IMR-90 (cell line): ENCODE measurements around the gene ASXL2. TPM values are rescaled to one million over a fixed set of nuclear protein-coding genes. Genes with fewer than 3 reads are reported as not detected.

Source experiments
- ATAC-seq: fragments of 200-7000 bp; cut with Tn5 transposase; 2 replicates; pipeline ENCODE4 v1.9.1; 2020; ENCODE audit warnings: low read depth, mild to moderate bottlenecking, moderate library complexity
- BruUV-seq: library from RNA; stranded (reverse); fragments of 400-500 nt; replicated peaks from 2 replicates; lab custom pipeline; 2021; lab: Mats Ljungman, UMichigan
- CTCF ChIA-PET: fragments of 300-600 bp; formaldehyde crosslinking; extraction: SDS; loops from one replicate; lab custom pipeline; 2021; ENCODE audit warnings: antibody characterized with exemption; lab: Yijun Ruan, JAX
- POLR2A ChIA-PET: fragments of 300-600 bp; sonication (Branson Sonifier 250); formaldehyde crosslinking; loops from one replicate; lab custom pipeline; 2022; ENCODE audit warnings: antibody characterized with exemption; ENCODE audit not compliant: unreplicated experiment; lab: Charles Lee
- DNase-seq: peaks from one replicate; pipeline ENCODE4 v3.0.0; 2013
- H2AFZ ChIP-seq: replicated peaks from 2 replicates; pipeline ENCODE3; 2013; ENCODE audit warnings: low read length, mild to moderate bottlenecking; ENCODE audit not compliant: poor library complexity
- H2AK5ac ChIP-seq: 2 replicates; pipeline ENCODE4 v1.6.1; 2013; ENCODE audit warnings: low read depth, low read length, inconsistent platforms
- H2AK9ac ChIP-seq: replicated peaks from 2 replicates; pipeline ENCODE3; 2013; ENCODE audit warnings: mild to moderate bottlenecking, low read depth, low read length, moderate library complexity; ENCODE audit not compliant: poor library complexity
- H2BK120ac ChIP-seq: 2 replicates; pipeline ENCODE4 v1.6.1; 2013; ENCODE audit warnings: low read depth, low read length, inconsistent platforms
- H2BK15ac ChIP-seq: 3 replicates; pipeline ENCODE4 v1.6.1; 2013; ENCODE audit warnings: low read depth, low read length, inconsistent platforms
- H2BK20ac ChIP-seq: 2 replicates; pipeline ENCODE4 v1.6.1; 2013; ENCODE audit warnings: low read depth, mild to moderate bottlenecking, inconsistent platforms, low read length, moderate library complexity
- H2BK5ac ChIP-seq: 2 replicates; pipeline ENCODE4 v1.6.1; 2013; ENCODE audit warnings: mild to moderate bottlenecking, low read depth, low read length, inconsistent platforms; ENCODE audit not compliant: poor library complexity, severe bottlenecking
- H3K14ac ChIP-seq: replicated peaks from 2 replicates; pipeline ENCODE4 v1.6.1; 2013; ENCODE audit warnings: low read depth, low read length, inconsistent platforms
- H3K18ac ChIP-seq: 2 replicates; pipeline ENCODE4 v1.6.1; 2013; ENCODE audit warnings: low read depth, low read length, control low read depth
- H3K23ac ChIP-seq: 2 replicates; pipeline ENCODE4 v1.6.1; 2013; ENCODE audit warnings: low read depth, low read length, inconsistent platforms
- H3K27ac ChIP-seq: 2 replicates; pipeline ENCODE4 v1.5.1; 2013; ENCODE audit warnings: mild to moderate bottlenecking, control low read depth, low read length; ENCODE audit not compliant: insufficient read depth
- H3K27me3 ChIP-seq: 2 replicates; pipeline ENCODE4 v1.6.1; 2013; ENCODE audit warnings: low read length; ENCODE audit not compliant: control insufficient read depth, insufficient read depth
- H3K36me3 ChIP-seq: 2 replicates; pipeline ENCODE4 v1.6.1; 2013; ENCODE audit warnings: low read length, mixed read lengths; ENCODE audit not compliant: control insufficient read depth, insufficient read depth
- H3K4ac ChIP-seq: 2 replicates; pipeline ENCODE4 v1.6.1; 2013; ENCODE audit warnings: low read depth, low read length, inconsistent platforms
- H3K4me1 ChIP-seq: 2 replicates; pipeline ENCODE4 v1.6.1; 2013; ENCODE audit warnings: low read length, mixed read lengths; ENCODE audit not compliant: control insufficient read depth, insufficient read depth
- H3K4me2 ChIP-seq: 2 replicates; pipeline ENCODE4 v1.6.1; 2013; ENCODE audit warnings: low read depth, mild to moderate bottlenecking, control low read depth, low read length, moderate library complexity
- H3K4me3 ChIP-seq: 2 replicates; pipeline ENCODE4 v1.5.1; 2013; ENCODE audit warnings: low read depth, mild to moderate bottlenecking, control low read depth, low read length, moderate library complexity; ENCODE audit not compliant: insufficient read depth
- H3K56ac ChIP-seq: 2 replicates; pipeline ENCODE4 v1.6.1; 2013; ENCODE audit warnings: low read length, inconsistent platforms; ENCODE audit not compliant: insufficient read depth; ENCODE audit errors: extremely low read depth
- H3K79me1 ChIP-seq, 2 experiments: 2 replicates each; pipeline ENCODE4 v1.6.1; 2013; ENCODE audit warnings: low read length in 2 of 2, inconsistent platforms in 1 of 2, low read depth in 1 of 2
- H3K9ac ChIP-seq: 2 replicates; pipeline ENCODE4 v1.6.1; 2013; ENCODE audit warnings: low read depth, low read length, control low read depth
- H3K9me1 ChIP-seq: 2 replicates; pipeline ENCODE4 v1.6.1; 2013; ENCODE audit warnings: low read length, inconsistent platforms; ENCODE audit not compliant: insufficient read depth
- H3K9me3 ChIP-seq: 2 replicates; pipeline ENCODE4 v1.6.1; 2013; ENCODE audit warnings: low read length; ENCODE audit not compliant: control insufficient read depth, insufficient read depth
- H4K20me1 ChIP-seq: 2 replicates; pipeline ENCODE4 v1.6.1; 2013; ENCODE audit warnings: low read length, inconsistent platforms; ENCODE audit not compliant: insufficient read depth
- H4K5ac ChIP-seq: 2 replicates; pipeline ENCODE4 v1.6.1; 2013; ENCODE audit warnings: mild to moderate bottlenecking, low read depth, low read length, control low read depth
- H4K8ac ChIP-seq, 2 experiments: 2 replicates each; pipeline ENCODE4 v1.6.1; 2013; ENCODE audit warnings: low read depth in 2 of 2, low read length in 2 of 2, control low read depth in 1 of 2, inconsistent platforms in 1 of 2
- H4K91ac ChIP-seq: 2 replicates; pipeline ENCODE4 v1.6.1; 2013; ENCODE audit warnings: low read depth, low read length, inconsistent platforms; ENCODE audit not compliant: insufficient read depth
- CHD1 ChIP-seq: IDR thresholded peaks from 2 replicates; pipeline ENCODE4 v1.6.1; 2012; ENCODE audit warnings: low read depth, low read length, improper control_type of control experiment
- FOS ChIP-seq: fragments of 150-350 bp; IDR thresholded peaks from 2 replicates; pipeline ENCODE4 v1.6.1; 2016; ENCODE audit warnings: low read depth, low read length
- MAZ ChIP-seq: IDR thresholded peaks from 2 replicates; pipeline ENCODE4 v1.6.1; 2012; ENCODE audit warnings: low read depth, mild to moderate bottlenecking, low read length, improper control_type of control experiment, moderate library complexity, borderline replicate concordance
- NFE2L2 ChIP-seq: fragments of 150-350 bp; IDR thresholded peaks from 2 replicates; pipeline ENCODE4 v1.6.1; 2016; ENCODE audit warnings: low read depth, mild to moderate bottlenecking, low read length
- RFX5 ChIP-seq: IDR thresholded peaks from 2 replicates; pipeline ENCODE4 v1.8.0; 2012; ENCODE audit warnings: low read depth, mild to moderate bottlenecking, low read length, moderate library complexity
- SMC3 ChIP-seq: fragments of 150-350 bp; IDR thresholded peaks from 2 replicates; pipeline ENCODE4 v1.6.1; 2016; ENCODE audit warnings: low read depth, mild to moderate bottlenecking, antibody characterized with exemption, low read length, moderate library complexity
- WGBS, 2 experiments: methylation state at CpG; one replicate each; pipeline versions ENCODE4 v1.1.5 to v1.1.7; 2013; ENCODE audit warnings: missing lambda C conversion rate in 2 of 2; ENCODE audit not compliant: insufficient read length in 1 of 2; ENCODE audit errors: extremely low coverage in 2 of 2; 5-methylcytosine and 5-hydroxymethylcytosine counted together
- dilution Hi-C: fragments of 300-500 bp; cut with HindIII; formaldehyde crosslinking; loops from one replicate; pipeline ENCODE4 v1.14.3; 2018; ENCODE audit warnings: low sequenced_read_pairs; ENCODE audit not compliant: unreplicated experiment
- in situ Hi-C: fragments of 300-500 bp; cut with MboI; formaldehyde crosslinking; loops from 3 replicates; pipeline ENCODE4 v1.14.3; 2019; ENCODE audit warnings: low sequenced_read_pairs, inconsistent platforms, mixed read lengths
- intact Hi-C: fragments of 100-400 bp; cut with micrococcal nuclease; formaldehyde crosslinking; loops from 2 replicates; pipeline ENCODE4 v1.10.0; 2022
- polyA plus RNA-seq, 3 experiments: library from polyadenylated mRNA; depleted of rRNA; stranded (reverse); fragments of >200 nt; gene quantifications; 2 replicates each; pipeline ENCODE4 v1.2.3, GENCODE V29; 2012; ENCODE audit warnings: low replicate concordance in 1 of 3
- total RNA-seq: library from RNA; depleted of rRNA; stranded (reverse); fragments of >200 nt; gene quantifications from 2 replicates; pipeline ENCODE4 v1.2.3, GENCODE V29; 2012

The ASXL2 gene
- total and polyA plus RNA-seq, 2 of the 4 experiments (the other 2 are of a cell fraction) = 5.3 to 8.1 TPM

- no peak for TF ChIP-seq SMC3
- TF ChIP-seq NFE2L2 = no peak
- TF ChIP-seq FOS = no peak
- no peak for TF ChIP-seq CHD1
- TF ChIP-seq MAZ = no peak
- TF ChIP-seq RFX5 = no peak
- BruUV-seq = no TSS peak
- CTCF ChIA-PET = interaction anchor here (0.9 to 1.4 kb wide), 2 partner anchors 8 to 20 kb away, joined by 3 to 5 read pairs; no protein-coding TSS in a partner anchor
Observed at GRCh38 chr2:25720575-25720974, 157.7 kb downstream of the ASXL2 start.

More at GRCh38 chr2:25720575-25720974, 157.7 kb downstream of the ASXL2 start:
- DNase-seq = no peak
- POLR2A ChIA-PET = no interaction called here
- intact Hi-C loops (no loop called here), in situ Hi-C loops (no loop called here), dilution Hi-C loops (no loop called here)
- H2BK20ac ChIP-seq = no peak overlapping the region
- H4K91ac ChIP-seq = no peak overlapping the region
- H3K27me3 ChIP-seq = peaks cover 34% of the 10 kb centered on the region
- H3K56ac ChIP-seq = no peak overlapping the region
- H4K5ac ChIP-seq = no peak overlapping the region
- no peaks in the 10 kb centered on the region for H4K20me1 ChIP-seq
- H2AK9ac ChIP-seq = no peak overlapping the region
- H2AFZ ChIP-seq = no peak overlapping the region
- no peak overlapping the region for H3K23ac ChIP-seq
- no peak overlapping the region for H2BK120ac ChIP-seq
- ATAC-seq = no peak; the same call in 1 of the 2 replicates
- H3K18ac ChIP-seq = no peak overlapping the region
- H3K4me2 ChIP-seq = no peak overlapping the region
- H3K9ac ChIP-seq = no peak overlapping the region
- H3K4me3 ChIP-seq = no peak overlapping the region
- no peak overlapping the region for H3K27ac ChIP-seq
- no peaks in the 10 kb centered on the region for H3K9me1 ChIP-seq
- H3K14ac ChIP-seq = no peak overlapping the region
- no peak overlapping the region for H3K4ac ChIP-seq
- H3K4me1 ChIP-seq = no peaks in the 10 kb centered on the region
- no peak overlapping the region for H2BK15ac ChIP-seq
- no peak overlapping the region for H4K8ac ChIP-seq
- WGBS, 2 experiments = no CpG with 5 or more reads among the region's 1 CpG
- H2AK5ac ChIP-seq = no peak overlapping the region
- no peak overlapping the region for H2BK5ac ChIP-seq
- H3K36me3 ChIP-seq = no peaks in the 10 kb centered on the region
- H3K79me1 ChIP-seq = no peaks in the 10 kb centered on the region
- H3K9me3 ChIP-seq = no peaks in the 10 kb centered on the region
